ENCODE data around the gene SOCS4.

The SOCS4 gene

DNA sequence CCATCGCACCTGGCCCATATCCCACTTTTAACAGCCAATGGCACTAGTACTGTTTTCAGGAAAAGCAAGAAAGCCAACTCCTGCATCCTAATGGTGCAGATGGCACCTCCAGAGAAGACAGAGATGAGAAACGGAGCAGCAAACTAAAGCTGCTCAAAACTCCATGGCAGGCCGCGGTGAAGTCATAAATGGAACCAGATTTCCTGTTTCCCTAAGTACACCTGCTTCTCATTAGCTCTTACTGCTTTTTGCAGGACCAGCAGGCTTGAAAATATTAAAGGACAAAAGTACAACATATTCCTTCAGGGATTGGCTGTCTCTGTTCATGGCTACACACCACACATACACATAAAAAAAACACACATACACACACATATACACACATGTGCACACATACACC lies 65.3 kb downstream of the SOCS4 start:
- DNase-seq: no peak

DNA sequence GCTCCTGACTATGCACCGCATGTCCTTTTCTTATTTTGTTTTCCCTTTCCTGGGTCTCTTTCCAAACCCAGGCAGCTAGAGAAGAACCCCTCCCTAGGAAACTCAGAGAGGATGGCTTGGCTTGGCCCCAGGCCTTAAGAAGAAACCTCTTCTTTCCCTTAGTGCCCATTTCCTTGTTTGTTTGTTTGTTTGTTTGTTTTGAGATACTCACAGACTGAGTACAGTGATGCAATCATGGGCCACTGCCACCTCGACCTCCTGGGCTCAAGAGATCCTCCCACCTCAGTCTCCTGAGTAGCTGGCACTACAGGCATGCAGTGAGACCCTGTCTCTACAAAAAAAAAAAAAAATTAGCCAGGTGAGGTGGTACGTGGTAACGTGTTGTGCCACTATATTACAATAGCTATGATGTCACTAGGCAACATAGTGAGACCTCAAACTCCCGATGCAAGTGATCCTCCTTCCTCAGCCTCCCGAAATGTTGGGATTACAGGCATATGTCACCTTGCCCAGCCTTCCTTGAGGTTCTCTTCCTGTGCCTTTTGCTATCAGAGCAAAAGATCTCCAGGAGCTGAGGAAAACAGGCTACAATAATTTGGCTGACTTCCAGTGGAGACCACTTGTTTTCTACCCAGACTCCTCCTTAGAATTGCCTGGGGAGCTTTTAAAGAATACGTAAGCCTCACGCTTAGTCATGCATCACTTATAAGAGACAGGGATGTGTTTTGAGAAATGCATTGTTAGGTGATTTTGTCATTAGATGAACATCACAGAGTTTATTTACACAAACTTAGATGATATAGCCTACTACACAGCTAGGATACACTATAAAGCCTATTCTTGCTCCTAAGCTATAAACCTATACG lies 67.5 kb downstream of the SOCS4 start:
- DNase-seq: no peak

DNA sequence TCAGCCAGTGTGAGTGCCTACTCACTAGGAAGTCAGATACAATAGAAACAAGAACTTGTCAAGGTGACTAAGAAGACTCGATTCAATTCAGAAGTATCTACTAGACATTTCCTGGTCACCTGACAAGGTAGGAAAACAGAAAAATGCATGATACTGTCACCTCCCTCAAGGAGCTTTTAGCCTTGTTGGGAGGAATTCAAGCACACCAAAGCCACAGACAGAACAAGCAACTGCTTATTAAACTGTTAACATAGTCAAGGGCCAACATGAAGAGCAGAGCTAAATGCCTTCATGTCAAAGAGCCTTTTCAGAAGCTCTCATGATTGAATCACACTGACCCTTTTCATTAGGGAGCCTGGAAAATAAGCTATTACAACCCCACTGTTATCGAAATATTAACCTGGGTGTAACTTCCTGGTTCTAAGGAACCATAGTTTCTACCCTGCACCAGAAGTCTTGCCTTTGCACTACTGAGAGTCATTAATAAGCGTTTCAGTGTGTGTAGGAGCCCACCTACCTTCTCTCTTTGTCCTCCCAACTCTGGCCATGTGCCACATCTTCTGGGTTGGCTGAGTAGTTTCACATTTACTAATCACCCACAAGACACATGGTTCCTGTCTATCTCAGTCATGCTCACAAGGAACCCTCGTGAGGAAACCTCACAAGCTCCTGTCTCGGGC lies 71.0 kb downstream of the SOCS4 start:
- DNase-seq: no peak

DNA sequence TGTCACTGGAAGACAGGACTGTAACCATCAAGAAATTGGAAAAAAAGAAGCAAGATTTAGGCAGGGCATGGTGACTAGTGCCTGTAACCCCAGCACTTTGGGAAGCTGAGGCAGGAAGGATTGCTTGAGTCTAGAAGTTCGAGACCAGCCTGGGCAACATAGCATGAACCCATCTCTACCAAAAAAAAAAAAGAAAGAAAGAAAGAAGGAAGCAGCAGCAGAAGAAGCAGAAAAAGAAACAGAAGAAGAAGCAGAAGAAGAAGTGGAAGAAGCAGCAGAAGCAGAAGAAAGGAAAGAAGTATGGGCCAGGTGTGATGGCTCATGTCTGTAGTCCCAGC lies 71.5 kb downstream of the SOCS4 start:
- DNase-seq: no peak

Measured in 8988T (cell line).